PC-3 (cell line): ENCODE measurements around the gene PPP4R3B. TPM values are rescaled to one million over a fixed set of nuclear protein-coding genes. Genes with fewer than 3 reads are reported as not detected.
"Not testable (repeated sequence)": the region's sequence is repeated elsewhere in the genome, so short reads cannot be mapped to it uniquely, and the experiment has no call there.

Source experiments
- ATAC-seq: fragments of 200-7000 bp; cut with Tn5 transposase; 2 replicates; pipeline ENCODE4 v1.9.1; 2020; ENCODE audit warnings: mild to moderate bottlenecking, moderate library complexity
- BruUV-seq: library from RNA; stranded (reverse); fragments of 400-500 nt; replicated peaks from 2 replicates; lab custom pipeline; 2021; lab: Mats Ljungman, UMichigan
- CTCF ChIA-PET: fragments of 300-600 bp; sonication (Branson Sonifier 250); formaldehyde crosslinking; loops from one replicate; lab custom pipeline; 2022; ENCODE audit warnings: antibody characterized with exemption; lab: Charles Lee
- POLR2A ChIA-PET: fragments of 300-600 bp; sonication (Branson Sonifier 250); formaldehyde crosslinking; loops from one replicate; lab custom pipeline; 2022; ENCODE audit warnings: antibody characterized with exemption; ENCODE audit not compliant: unreplicated experiment; lab: Charles Lee
- DNase-seq: peaks from one replicate; pipeline ENCODE4 v3.0.0-alpha.2; 2015
- H2AFZ ChIP-seq: fragments of 300-600 bp; sonication (generic); 2 replicates; pipeline ENCODE4 v1.6.0; 2016; ENCODE audit warnings: antibody characterized with exemption, low read length
- H3F3A ChIP-seq: fragments of 300-600 bp; sonication (generic); one replicate; pipeline ENCODE4 v1.6.0; 2017; ENCODE audit warnings: antibody characterized with exemption, low read length, control low read depth, mild to moderate bottlenecking; ENCODE audit not compliant: unreplicated experiment
- H3K27ac ChIP-seq: fragments of 300-600 bp; sonication (generic); 2 replicates; pipeline ENCODE4 v1.5.1; 2016; ENCODE audit warnings: mild to moderate bottlenecking, low read length
- H3K27me3 ChIP-seq: fragments of 300-600 bp; sonication (generic); 2 replicates; pipeline ENCODE4 v1.6.1; 2016; ENCODE audit warnings: low read length, mixed read lengths
- H3K36me3 ChIP-seq: fragments of 300-600 bp; sonication (generic); 2 replicates; pipeline ENCODE4 v1.6.1; 2016; ENCODE audit warnings: low read depth, mixed run types, low read length, mixed read lengths
- H3K4me1 ChIP-seq: fragments of 300-600 bp; sonication (generic); 2 replicates; pipeline ENCODE4 v1.5.1; 2016; ENCODE audit warnings: low read length; ENCODE audit not compliant: insufficient read depth
- H3K4me2 ChIP-seq: fragments of 300-600 bp; sonication (generic); 2 replicates; pipeline ENCODE4 v1.6.0; 2016; ENCODE audit warnings: low read length
- H3K4me3 ChIP-seq: fragments of 300-600 bp; sonication (generic); 2 replicates; pipeline ENCODE4 v1.5.1; 2016; ENCODE audit warnings: mild to moderate bottlenecking, low read length, mixed read lengths
- H3K79me2 ChIP-seq: fragments of 300-600 bp; sonication (generic); 2 replicates; pipeline ENCODE4 v1.6.1; 2017; ENCODE audit warnings: low read length, mixed read lengths
- H3K9ac ChIP-seq: fragments of 300-600 bp; sonication (generic); 2 replicates; pipeline ENCODE4 v1.6.0; 2016; ENCODE audit warnings: mild to moderate bottlenecking, low read length
- H3K9me2 ChIP-seq: fragments of 300-600 bp; sonication (generic); replicated peaks from 2 replicates; pipeline ENCODE4 v1.6.1; 2016; ENCODE audit warnings: mixed run types, low read length, mixed read lengths
- H3K9me3 ChIP-seq: fragments of 300-600 bp; sonication (generic); 2 replicates; pipeline ENCODE4 v1.6.1; 2016; ENCODE audit warnings: low read length, mixed read lengths
- H4K20me1 ChIP-seq: fragments of 300-600 bp; sonication (generic); 2 replicates; pipeline ENCODE4 v1.6.1; 2016; ENCODE audit warnings: low read length, mixed read lengths
- EZH2 ChIP-seq: fragments of 300-600 bp; sonication (generic); IDR thresholded peaks from one replicate; pipeline ENCODE4 v1.6.1; 2017; ENCODE audit warnings: antibody characterized with exemption, mild to moderate bottlenecking, low read length; ENCODE audit not compliant: unreplicated experiment
- EZH2phosphoT487 ChIP-seq: fragments of 300-600 bp; sonication (generic); IDR thresholded peaks from 2 replicates; pipeline ENCODE4 v1.6.1; 2018; ENCODE audit warnings: mild to moderate bottlenecking, antibody characterized with exemption, low read length, borderline replicate concordance
- intact Hi-C: fragments of 100-400 bp; cut with micrococcal nuclease; formaldehyde crosslinking; loops from 2 replicates; pipeline ENCODE4 v1.9.0; 2023
- total RNA-seq: library from RNA; depleted of rRNA; stranded (reverse); fragments of >200 nt; gene quantifications from 2 replicates; pipeline ENCODE4 v1.2.3, GENCODE V29; 2014
- TF ChIP-seq, protein P1 (sequence below): fragments of 300-600 bp; sonication (generic); conservative IDR thresholded peaks from 2 replicates; pipeline ENCODE4 v1.5.1; 2017; ENCODE audit warnings: antibody characterized with exemption, low read depth, mild to moderate bottlenecking, low read length

PPP4R3B gene
- total RNA-seq, 1 experiment from 2014 or later = 38.4 TPM

DNA sequence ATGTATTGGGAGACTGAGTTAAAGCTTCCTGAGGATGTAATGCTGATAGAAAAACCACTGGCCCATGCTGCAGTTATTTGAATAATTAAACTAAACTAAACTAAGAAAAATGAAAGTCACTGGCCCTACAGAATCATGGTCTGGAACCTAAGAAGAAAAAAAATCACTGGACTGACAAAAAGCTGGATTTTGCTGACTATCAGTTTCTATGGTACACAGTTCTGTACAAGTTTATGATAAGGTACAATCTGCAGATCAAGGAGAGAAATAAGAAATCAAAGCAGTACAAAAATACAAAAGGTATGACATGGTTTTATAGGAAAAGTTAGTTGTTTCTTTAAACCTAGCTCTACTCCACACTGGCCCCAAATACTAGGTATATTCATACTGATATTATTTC is 15.6 kb downstream of the PPP4R3B start:
- no TSS peak for BruUV-seq
- Histone ChIP-seq H3K79me2 (peaks cover 52% of the 10 kb centered on the region), H3K27ac (no peak overlapping the region), H3K4me3 (no peak overlapping the region), H3K9ac (no peak overlapping the region), H4K20me1 (no peaks in the 10 kb centered on the region), H3K9me3 (no peaks in the 10 kb centered on the region), H3K4me2 (no peak overlapping the region), H3K27me3 (no peaks in the 10 kb centered on the region), H3K9me2 (no peaks in the 10 kb centered on the region), H3K4me1 (peaks cover 8% of the 10 kb centered on the region), H2AFZ (no peak overlapping the region), H3K36me3 (peaks cover 24% of the 10 kb centered on the region; the same call in 1 of the 2 replicates), H3F3A (no peaks in the 10 kb centered on the region)
- ChIA-PET CTCF (no interaction called here), POLR2A (no interaction called here)
- DNase-seq (no peak), ATAC-seq (no peak)
- TF ChIP-seq EZH2 (no peak), EZH2phosphoT487 (no peak)
- TF ChIP-seq, protein P1, sequence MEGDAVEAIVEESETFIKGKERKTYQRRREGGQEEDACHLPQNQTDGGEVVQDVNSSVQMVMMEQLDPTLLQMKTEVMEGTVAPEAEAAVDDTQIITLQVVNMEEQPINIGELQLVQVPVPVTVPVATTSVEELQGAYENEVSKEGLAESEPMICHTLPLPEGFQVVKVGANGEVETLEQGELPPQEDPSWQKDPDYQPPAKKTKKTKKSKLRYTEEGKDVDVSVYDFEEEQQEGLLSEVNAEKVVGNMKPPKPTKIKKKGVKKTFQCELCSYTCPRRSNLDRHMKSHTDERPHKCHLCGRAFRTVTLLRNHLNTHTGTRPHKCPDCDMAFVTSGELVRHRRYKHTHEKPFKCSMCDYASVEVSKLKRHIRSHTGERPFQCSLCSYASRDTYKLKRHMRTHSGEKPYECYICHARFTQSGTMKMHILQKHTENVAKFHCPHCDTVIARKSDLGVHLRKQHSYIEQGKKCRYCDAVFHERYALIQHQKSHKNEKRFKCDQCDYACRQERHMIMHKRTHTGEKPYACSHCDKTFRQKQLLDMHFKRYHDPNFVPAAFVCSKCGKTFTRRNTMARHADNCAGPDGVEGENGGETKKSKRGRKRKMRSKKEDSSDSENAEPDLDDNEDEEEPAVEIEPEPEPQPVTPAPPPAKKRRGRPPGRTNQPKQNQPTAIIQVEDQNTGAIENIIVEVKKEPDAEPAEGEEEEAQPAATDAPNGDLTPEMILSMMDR = no peak
- intact Hi-C loops = no loop called here

DNA sequence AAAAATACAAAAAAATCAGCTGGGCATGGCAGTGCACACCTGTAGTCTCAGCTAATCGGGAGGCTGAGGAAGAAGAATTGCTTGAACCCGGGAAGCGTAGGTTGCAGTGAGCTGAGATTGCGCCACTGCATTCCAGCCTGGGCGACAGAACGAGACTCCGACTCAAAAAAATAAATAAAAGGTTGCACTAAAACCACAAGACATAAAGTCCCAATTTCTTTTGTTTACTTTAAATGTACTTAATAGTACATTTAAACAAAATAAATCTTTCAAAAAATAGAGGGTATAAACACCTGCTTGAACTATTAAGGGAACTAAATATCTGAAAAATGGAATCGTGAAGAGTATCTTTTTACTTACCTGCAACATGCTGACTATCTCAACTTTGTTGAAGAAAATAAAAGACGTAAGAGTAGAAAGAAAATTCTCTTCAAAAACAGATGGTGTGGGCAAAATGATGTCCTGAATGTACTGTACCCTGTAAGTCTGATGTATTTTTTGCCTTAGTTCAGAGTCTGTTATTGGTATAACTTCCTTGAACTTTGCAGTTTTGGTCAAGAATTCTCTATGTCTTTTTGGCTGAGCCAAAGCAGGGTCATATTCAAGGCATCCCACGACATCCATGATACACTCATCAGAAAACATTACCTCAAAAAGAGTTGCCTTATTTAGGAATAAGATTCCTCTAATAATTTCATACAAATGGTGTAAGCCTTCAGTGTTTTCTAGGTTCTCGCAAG is 19.2 kb downstream of the PPP4R3B start:
- no peak overlapping the region for H2AFZ ChIP-seq
- no peaks in the 10 kb centered on the region for H3F3A ChIP-seq
- H3K9me3 ChIP-seq = no peaks in the 10 kb centered on the region
- ATAC-seq (no peak), DNase-seq (no peak)
- TSS peak; percentile 30 for BruUV-seq
- POLR2A ChIA-PET = no interaction called here
- TF ChIP-seq EZH2 (no peak), EZH2phosphoT487 (no peak)
- TF ChIP-seq, protein P1 = no peak
- intact Hi-C loops = no loop called here
- CTCF ChIA-PET = no interaction called here
- H3K4me1 ChIP-seq = no peaks in the 10 kb centered on the region
- H3K9me2 ChIP-seq = no peaks in the 10 kb centered on the region
- no peak overlapping the region for H3K27ac ChIP-seq
- H3K4me3 ChIP-seq = no peak overlapping the region
- H3K4me2 ChIP-seq = no peak overlapping the region
- H3K36me3 ChIP-seq = peaks cover 26% of the 10 kb centered on the region; the same call in 1 of the 2 replicates
- H3K79me2 ChIP-seq = peaks cover 45% of the 10 kb centered on the region
- H4K20me1 ChIP-seq = no peaks in the 10 kb centered on the region
- H3K9ac ChIP-seq = no peak overlapping the region
- H3K27me3 ChIP-seq = no peaks in the 10 kb centered on the region

DNA sequence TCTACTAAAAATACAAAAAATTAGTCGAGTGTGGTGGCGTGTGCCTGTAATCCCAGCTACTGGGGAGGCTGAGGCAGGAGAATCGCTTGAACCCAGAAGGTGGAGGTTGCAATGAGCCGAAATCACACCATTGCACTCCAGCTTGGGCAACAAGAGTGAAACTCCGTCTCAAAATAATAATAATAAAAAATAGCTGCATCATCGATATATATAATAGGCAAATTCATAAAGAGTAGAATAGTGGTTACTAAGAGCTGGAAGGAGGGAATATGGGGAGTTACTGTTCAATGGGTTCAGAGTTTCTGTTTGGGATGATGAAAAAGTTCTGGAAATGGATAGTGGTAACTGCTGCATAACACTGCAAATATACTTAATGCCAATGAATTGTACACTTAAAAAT is 20.6 kb downstream of the PPP4R3B start:
- H3K4me3 ChIP-seq, CTCF ChIA-PET, H3F3A ChIP-seq, DNase-seq, H3K27ac ChIP-seq, H4K20me1 ChIP-seq, intact Hi-C loops, BruUV-seq, POLR2A ChIA-PET, H3K4me1 ChIP-seq, H3K9me2 ChIP-seq, H2AFZ ChIP-seq, H3K9ac ChIP-seq, H3K9me3 ChIP-seq, H3K4me2 ChIP-seq, H3K27me3 ChIP-seq, ATAC-seq: not testable (repeated sequence)
- Histone ChIP-seq H3K36me3 (peaks cover 11% of the 10 kb centered on the region; the same call in 1 of the 2 replicates), H3K79me2 (peaks cover 39% of the 10 kb centered on the region)
